KMS-11 (cell line): ENCODE measurements around the gene STXBP1.

Source experiments
- H2AFZ ChIP-seq: fragments of 200-600 bp; sonication (generic); 2 replicates; pipeline ENCODE4 v1.6.1; 2016; ENCODE audit warnings: antibody characterized with exemption, mixed run types, low read depth
- H3K27ac ChIP-seq: fragments of 200-600 bp; sonication (generic); 2 replicates; pipeline ENCODE4 v1.6.1; 2016; ENCODE audit warnings: mild to moderate bottlenecking, mixed run types
- H3K27me3 ChIP-seq: fragments of 200-600 bp; sonication (generic); 2 replicates; pipeline ENCODE4 v1.6.1; 2017; ENCODE audit warnings: mild to moderate bottlenecking, low read depth, mixed run types, moderate library complexity; ENCODE audit not compliant: insufficient read depth
- H3K36me3 ChIP-seq: fragments of 200-600 bp; sonication (generic); 2 replicates; pipeline ENCODE4 v1.6.1; 2017; ENCODE audit warnings: mild to moderate bottlenecking, mixed run types; ENCODE audit not compliant: insufficient read depth
- H3K4me1 ChIP-seq: fragments of 200-600 bp; sonication (generic); 2 replicates; pipeline ENCODE4 v1.6.1; 2016; ENCODE audit warnings: mild to moderate bottlenecking, low read depth, mixed run types; ENCODE audit not compliant: poor library complexity, severe bottlenecking
- H3K4me2 ChIP-seq: fragments of 200-600 bp; sonication (generic); 2 replicates; pipeline ENCODE4 v1.7.0; 2016; ENCODE audit warnings: mild to moderate bottlenecking, mixed run types
- H3K4me3 ChIP-seq: fragments of 200-600 bp; sonication (generic); IDR thresholded peaks from 2 replicates; pipeline ENCODE4 v1.6.1; 2017; ENCODE audit warnings: low read depth, low read length, mixed read lengths; ENCODE audit not compliant: insufficient read depth
- H3K79me2 ChIP-seq: fragments of 200-600 bp; sonication (generic); 2 replicates; pipeline ENCODE4 v1.6.1; 2016; ENCODE audit warnings: low read depth, mixed run types; ENCODE audit not compliant: insufficient read depth
- H3K9ac ChIP-seq: fragments of 200-600 bp; sonication (generic); 2 replicates; pipeline ENCODE4 v1.6.1; 2016; ENCODE audit warnings: mild to moderate bottlenecking, mixed run types
- H4K20me1 ChIP-seq: fragments of 200-600 bp; sonication (generic); 2 replicates; pipeline ENCODE4 v1.6.1; 2016; ENCODE audit warnings: mild to moderate bottlenecking, mixed run types; ENCODE audit not compliant: insufficient read depth
- CTCF ChIP-seq: fragments of 200-600 bp; sonication (generic); conservative IDR thresholded peaks from 2 replicates; pipeline ENCODE4 v1.6.1; 2017; ENCODE audit warnings: low read depth, mild to moderate bottlenecking, antibody characterized with exemption, low read length, moderate library complexity, mixed read lengths

STXBP1 gene

GRCh38 chr9:127707766-127708165 lies 95.7 kb downstream of the STXBP1 start:
- Histone ChIP-seq H3K36me3 (no peaks in the 10 kb centered on the region), H3K27me3 (no peaks in the 10 kb centered on the region), H3K4me3 (no peak overlapping the region), H3K79me2 (no peaks in the 10 kb centered on the region), H3K27ac (no peak overlapping the region), H3K4me2 (no peak overlapping the region), H3K9ac (no peak overlapping the region), H2AFZ (no peak overlapping the region), H3K4me1 (peaks cover 7% of the 10 kb centered on the region), H4K20me1 (no peaks in the 10 kb centered on the region)
- no peak for TF ChIP-seq CTCF

- Histone ChIP-seq H4K20me1 (no peaks in the 10 kb centered on the region), H3K4me3 (no peak overlapping the region), H3K4me1 (peaks cover 7% of the 10 kb centered on the region), H3K27ac (no peak overlapping the region), H3K79me2 (no peaks in the 10 kb centered on the region), H3K9ac (no peak overlapping the region), H3K27me3 (no peaks in the 10 kb centered on the region), H2AFZ (no peak overlapping the region), H3K36me3 (no peaks in the 10 kb centered on the region), H3K4me2 (no peak overlapping the region)
- no peak for TF ChIP-seq CTCF
Measured at GRCh38 chr9:127708952-127709587, 97.0 kb downstream of the STXBP1 start.

GRCh38 chr9:127710204-127710783 lies 98.2 kb downstream of the STXBP1 start:
- Histone ChIP-seq H3K4me1 (peaks cover 9% of the 10 kb centered on the region), H2AFZ (no peak overlapping the region), H3K27me3 (no peaks in the 10 kb centered on the region), H3K9ac (no peak overlapping the region), H3K36me3 (no peaks in the 10 kb centered on the region), H4K20me1 (no peaks in the 10 kb centered on the region), H3K79me2 (no peaks in the 10 kb centered on the region), H3K27ac (no peak overlapping the region), H3K4me3 (no peak overlapping the region), H3K4me2 (no peak overlapping the region)
- no peak for TF ChIP-seq CTCF

- Histone ChIP-seq H3K9ac (no peak overlapping the region), H3K27ac (no peak overlapping the region), H2AFZ (no peak overlapping the region), H3K27me3 (no peaks in the 10 kb centered on the region), H3K4me1 (peaks cover 13% of the 10 kb centered on the region), H3K4me3 (no peak overlapping the region), H3K36me3 (no peaks in the 10 kb centered on the region), H3K79me2 (no peaks in the 10 kb centered on the region), H3K4me2 (no peak overlapping the region), H4K20me1 (no peaks in the 10 kb centered on the region)
- TF ChIP-seq CTCF: no peak
Measured at GRCh38 chr9:127711226-127711701, 99.2 kb downstream of the STXBP1 start.
